Panc1 (cell line): ENCODE results near the gene HYAL3.
"Not testable (repeated sequence)": the region's sequence is repeated elsewhere in the genome, so short reads cannot be mapped to it uniquely, and the experiment has no call there.

Source experiments
- POLR2AphosphoS5 ChIP-seq: IDR thresholded peaks from 2 replicates; pipeline ENCODE4 v1.6.1; 2012; ENCODE audit warnings: mild to moderate bottlenecking, low read depth, low read length, moderate library complexity
- TF ChIP-seq, protein P1 (sequence below): fragments of 450-650 bp; IDR thresholded peaks from 2 replicates; pipeline ENCODE4 v1.5.1; 2017; ENCODE audit warnings: mild to moderate bottlenecking

DNA sequence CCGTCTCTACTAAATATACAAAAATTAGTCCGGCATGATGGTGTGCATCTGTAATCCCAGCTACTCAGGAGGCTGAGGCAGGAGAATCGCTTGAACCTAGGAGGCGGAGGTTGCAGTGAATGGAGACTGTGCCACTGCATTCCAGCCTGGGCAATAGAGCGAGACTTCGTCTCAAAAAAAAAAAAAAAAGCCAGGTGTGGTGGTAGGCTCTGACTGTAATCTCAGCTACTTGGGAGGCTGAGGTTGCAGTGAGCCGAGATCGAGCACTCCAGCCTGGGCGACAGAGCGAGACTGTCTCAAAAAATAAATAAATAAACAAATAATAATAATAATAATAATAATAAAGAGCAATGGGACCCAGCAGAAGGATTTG, 26.7 kb downstream of the HYAL3 start:
- TF ChIP-seq, protein P1, sequence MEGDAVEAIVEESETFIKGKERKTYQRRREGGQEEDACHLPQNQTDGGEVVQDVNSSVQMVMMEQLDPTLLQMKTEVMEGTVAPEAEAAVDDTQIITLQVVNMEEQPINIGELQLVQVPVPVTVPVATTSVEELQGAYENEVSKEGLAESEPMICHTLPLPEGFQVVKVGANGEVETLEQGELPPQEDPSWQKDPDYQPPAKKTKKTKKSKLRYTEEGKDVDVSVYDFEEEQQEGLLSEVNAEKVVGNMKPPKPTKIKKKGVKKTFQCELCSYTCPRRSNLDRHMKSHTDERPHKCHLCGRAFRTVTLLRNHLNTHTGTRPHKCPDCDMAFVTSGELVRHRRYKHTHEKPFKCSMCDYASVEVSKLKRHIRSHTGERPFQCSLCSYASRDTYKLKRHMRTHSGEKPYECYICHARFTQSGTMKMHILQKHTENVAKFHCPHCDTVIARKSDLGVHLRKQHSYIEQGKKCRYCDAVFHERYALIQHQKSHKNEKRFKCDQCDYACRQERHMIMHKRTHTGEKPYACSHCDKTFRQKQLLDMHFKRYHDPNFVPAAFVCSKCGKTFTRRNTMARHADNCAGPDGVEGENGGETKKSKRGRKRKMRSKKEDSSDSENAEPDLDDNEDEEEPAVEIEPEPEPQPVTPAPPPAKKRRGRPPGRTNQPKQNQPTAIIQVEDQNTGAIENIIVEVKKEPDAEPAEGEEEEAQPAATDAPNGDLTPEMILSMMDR, result not testable (repeated sequence)
- TF ChIP-seq POLR2AphosphoS5, result not testable (repeated sequence)
